H1 (cell line): Measurements from ENCODE around the gene NPHP4. TPM values are rescaled to one million over a fixed set of nuclear protein-coding genes. Genes with fewer than 3 reads are reported as not detected.

Source experiments
- CTCF ChIP-seq, 3 experiments: IDR thresholded peaks; 1 replicate in 2 of 3; 2 replicates in 1 of 3; pipeline versions ENCODE4 v1.5.1 to v1.6.1; 2011; ENCODE audit warnings: low read length in 3 of 3, mild to moderate bottlenecking in 3 of 3, inconsistent platforms in 2 of 3, low read depth in 1 of 3, moderate library complexity in 1 of 3; ENCODE audit not compliant: insufficient read depth in 1 of 3; ENCODE audit errors: control extremely low read depth in 1 of 3
- MAX ChIP-seq: IDR thresholded peaks from 2 replicates; pipeline ENCODE4 v1.6.1; 2012; ENCODE audit warnings: inconsistent platforms
- TAF7 ChIP-seq: optimal IDR thresholded peaks from 2 replicates; pipeline ENCODE3; 2011; ENCODE audit warnings: low read depth, mild to moderate bottlenecking, inconsistent platforms, low read length, moderate library complexity, borderline replicate concordance
- polyA plus RNA-seq, 7 experiments: library from polyadenylated mRNA; depleted of rRNA in 3 of 7; stranded (reverse) in 5 of 7; unstranded in 2 of 7; fragments of >200 nt in 5 of 7; fragments of 200-250 nt in 2 of 7; gene quantifications; 1 replicate in 5 of 7; 2 replicates in 1 of 7; 4 replicates in 1 of 7; pipeline versions ENCODE4 v1.2.1 to v1.2.3, GENCODE V29; 2011 to 2013; ENCODE audit warnings: missing spikeins in 2 of 7, mixed read lengths in 2 of 7
- total RNA-seq: library from RNA; stranded (reverse); fragmentation: NEBNext Ultra II Directional; extraction: Animal tissue kit (Norgen Biotek cat#: 25700); gene quantifications from 2 replicates; pipeline ENCODE4 v1.2.1, GENCODE V29; 2021
- TF ChIP-seq, protein P1 (sequence below): IDR thresholded peaks from 2 replicates; pipeline ENCODE4 v1.6.1; 2012; ENCODE audit warnings: inconsistent platforms

The NPHP4 gene
- total and polyA plus RNA-seq, 2 of the 8 experiments (the other 6 are each of a cell fraction or from before 2014, with no cell fraction given), result 5.8 to 14.0 TPM

DNA sequence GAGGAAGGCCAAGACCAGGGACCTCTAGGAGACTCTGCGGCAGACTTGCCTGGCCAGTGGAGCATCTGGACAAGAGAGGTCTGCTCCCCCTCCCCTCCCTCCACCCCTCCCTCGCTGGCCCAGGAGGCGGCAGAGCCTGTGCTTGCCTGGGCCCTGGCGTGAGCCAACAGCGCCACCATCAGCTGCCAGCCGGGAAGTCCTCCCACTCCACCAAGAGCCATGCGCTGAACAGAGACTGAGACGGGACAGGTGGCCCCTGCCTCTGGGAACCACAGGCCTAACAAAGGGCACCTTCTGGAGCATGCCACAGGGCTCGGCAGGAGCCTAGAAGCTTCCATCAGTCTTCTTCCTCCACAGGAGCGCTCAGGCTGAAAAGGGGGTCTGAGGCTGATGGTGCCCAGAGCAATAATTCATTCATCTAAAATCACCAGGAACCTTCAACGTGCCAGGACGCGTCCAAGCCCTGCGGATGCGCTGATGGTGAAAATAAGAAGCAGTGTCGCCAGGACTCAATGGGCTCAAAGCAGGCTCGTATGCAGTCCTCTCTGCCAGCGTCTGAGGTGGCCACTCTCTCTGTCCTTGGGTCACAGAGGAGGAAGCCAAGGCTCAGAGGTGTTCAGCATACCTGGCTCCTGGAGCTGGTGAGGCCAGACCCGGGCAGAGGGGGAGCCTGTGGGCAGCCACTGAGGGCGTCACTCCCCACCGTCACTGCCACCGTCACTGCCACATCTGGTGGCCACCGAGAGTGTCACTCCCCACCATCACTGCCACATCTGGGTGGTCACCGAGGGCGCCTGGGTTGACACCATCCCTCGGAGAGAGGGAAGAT, 161.2 kb downstream of the NPHP4 start (continued):
- TF ChIP-seq CTCF (IDR thresholded peaks at IDR 0.05; ENCODE audit: control extremely low read depth in 1 of 3, insufficient read depth in 1 of 3, low read depth in 1 of 3, low read length in 3 of 3) (peak; percentile 96 to 99 (median 98)), TAF7 (peak; percentile 12), MAX (peak; percentile 91)
- TF ChIP-seq, protein P1, sequence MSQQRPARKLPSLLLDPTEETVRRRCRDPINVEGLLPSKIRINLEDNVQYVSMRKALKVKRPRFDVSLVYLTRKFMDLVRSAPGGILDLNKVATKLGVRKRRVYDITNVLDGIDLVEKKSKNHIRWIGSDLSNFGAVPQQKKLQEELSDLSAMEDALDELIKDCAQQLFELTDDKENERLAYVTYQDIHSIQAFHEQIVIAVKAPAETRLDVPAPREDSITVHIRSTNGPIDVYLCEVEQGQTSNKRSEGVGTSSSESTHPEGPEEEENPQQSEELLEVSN, result peak; percentile 64; the same call in 1 of the 2 replicates
